GM19025 (cell line): ENCODE results near the gene ROBO1.
"Not testable (repeated sequence)": the region's sequence is repeated elsewhere in the genome, so short reads cannot be mapped to it uniquely, and the experiment has no call there.

Experiments
- ATAC-seq: cut with Tn5 transposase; IDR thresholded peaks from one replicate; pipeline ENCODE4 v1.9.1; 2021; ENCODE audit warnings: mild to moderate bottlenecking, low read depth, moderate library complexity; ENCODE audit not compliant: unreplicated experiment

The ROBO1 gene

DNA sequence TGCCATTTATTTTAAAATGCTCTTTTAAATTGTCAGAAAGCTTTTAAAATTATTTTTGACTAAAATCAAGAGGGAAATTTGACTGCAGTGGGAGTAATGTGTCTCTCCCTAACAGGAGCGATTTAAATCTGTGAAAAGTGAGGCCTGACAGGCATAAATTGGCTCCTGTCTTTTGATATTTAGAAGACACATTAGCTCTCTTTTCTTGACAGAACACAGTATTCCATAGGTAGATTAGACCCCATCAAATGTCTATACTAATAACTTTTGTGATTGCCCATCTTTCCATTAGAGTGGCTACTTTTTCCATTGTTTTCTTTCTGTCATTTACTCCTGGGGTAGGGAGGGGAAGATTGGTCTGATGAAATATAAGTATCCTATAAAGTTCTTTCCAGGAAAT, 866.3 kb downstream of the ROBO1 start:
- no peak for ATAC-seq

DNA sequence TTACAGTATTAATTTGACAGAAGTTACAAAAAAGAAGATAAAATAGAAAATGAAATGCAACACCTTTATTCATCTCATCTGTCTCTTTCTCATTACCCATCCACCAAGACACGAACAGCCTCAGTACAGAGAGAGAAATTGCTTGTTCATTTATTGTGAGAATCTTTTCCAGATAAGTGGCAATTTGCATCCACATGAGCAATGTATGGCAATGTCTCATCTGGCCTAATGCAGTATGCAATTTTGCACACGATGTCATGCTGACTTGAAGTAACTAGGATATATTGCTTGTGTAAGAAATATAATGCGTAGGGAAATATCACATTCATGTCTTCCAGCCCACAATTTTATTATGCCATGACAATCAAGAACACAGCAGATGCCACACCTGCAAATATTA, 866.9 kb downstream of the ROBO1 start:
- no peak for ATAC-seq

DNA sequence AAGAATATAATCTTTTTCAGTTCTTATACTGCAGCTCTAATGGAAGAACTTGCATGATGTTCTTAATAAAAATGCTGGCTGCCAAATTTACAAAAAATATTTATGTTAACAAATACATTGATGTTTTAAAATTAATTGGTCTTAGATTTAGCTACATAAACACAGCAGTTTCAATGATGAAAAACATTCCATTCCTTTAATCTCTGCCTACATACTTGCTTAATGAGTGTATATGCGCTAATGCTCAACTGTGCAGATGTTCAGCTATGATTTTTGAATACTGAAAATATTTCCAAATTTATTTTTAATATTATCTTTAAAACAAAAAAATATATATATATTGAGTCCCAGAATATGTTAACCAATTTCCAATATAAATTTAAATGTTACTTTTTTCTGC, 867.4 kb downstream of the ROBO1 start:
- no peak for ATAC-seq

DNA sequence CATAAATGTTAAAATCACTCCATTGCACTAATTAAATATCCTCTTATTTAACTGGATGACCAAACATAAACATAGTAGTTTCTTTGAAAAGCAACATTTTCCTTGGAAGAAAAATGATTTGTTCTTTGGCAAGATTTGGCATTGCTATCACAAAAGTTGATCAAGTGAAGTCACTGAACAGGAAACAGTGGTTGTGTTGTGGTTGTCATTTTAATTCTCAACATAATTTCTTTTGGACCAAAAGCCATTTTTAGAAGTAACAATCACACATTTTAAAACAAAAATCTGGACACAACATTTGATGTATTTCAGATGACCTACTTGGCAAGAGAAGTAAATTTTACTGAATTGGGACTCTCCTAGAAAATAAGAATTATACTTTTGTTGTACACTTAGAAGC, 872.3 kb downstream of the ROBO1 start:
- ATAC-seq: no peak

DNA sequence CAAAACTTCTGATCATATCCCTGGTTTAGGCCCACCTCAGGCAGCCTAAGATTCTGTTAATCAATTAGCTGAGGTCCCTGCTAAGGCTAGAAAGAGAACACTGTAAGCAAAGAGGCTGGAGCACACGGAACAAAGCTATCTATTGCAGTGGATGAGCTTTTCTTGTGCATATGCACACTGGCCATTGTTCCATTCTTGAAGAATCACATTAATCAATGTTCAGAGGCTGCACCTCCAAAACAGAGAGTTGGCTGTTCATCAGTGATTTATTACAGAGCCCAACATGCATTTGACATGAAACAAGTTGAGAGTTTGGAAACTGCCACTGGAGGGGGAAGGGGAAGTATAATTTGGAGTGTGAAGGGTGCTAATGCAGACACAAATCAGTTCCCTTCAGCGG, 873.0 kb downstream of the ROBO1 start:
- ATAC-seq: no peak

DNA sequence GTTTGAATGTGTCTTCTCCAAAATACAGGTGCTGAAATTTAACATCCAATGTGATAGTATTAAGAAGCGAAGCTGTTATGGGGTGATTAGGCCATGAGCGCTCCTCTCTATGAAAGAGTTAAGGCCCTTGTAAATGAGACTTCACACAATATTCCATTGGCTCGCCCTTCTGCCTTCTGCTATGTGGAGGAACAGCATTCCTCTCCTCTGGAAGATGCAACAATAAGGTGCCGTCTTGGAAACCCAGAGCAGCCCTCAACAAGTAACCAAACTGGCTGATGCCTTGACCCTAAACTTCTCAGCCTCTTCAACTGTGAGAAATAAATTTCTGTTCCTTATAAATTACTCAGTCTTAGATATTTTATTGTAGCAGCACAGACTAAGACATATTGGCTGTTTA, 874.6 kb downstream of the ROBO1 start:
- no peak for ATAC-seq

DNA sequence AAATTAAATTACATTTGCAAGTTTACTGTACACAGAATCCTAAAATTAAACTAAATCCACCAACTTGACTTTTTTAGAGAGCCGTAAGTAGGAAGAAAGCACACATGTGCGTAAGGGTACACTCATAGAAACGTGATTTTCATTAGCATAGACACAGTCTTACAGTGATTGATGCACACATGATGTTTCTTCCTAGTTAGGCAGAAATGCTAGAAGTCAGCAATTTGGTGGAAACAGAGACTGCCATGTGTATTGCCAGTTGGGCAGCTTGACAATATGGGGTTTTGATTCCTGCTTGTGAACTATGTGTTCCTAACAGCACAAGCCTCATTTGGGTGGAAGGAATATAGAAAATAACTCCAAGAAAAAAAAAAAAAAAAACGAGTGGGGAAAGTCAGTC, 878.5 kb downstream of the ROBO1 start:
- ATAC-seq: no peak

DNA sequence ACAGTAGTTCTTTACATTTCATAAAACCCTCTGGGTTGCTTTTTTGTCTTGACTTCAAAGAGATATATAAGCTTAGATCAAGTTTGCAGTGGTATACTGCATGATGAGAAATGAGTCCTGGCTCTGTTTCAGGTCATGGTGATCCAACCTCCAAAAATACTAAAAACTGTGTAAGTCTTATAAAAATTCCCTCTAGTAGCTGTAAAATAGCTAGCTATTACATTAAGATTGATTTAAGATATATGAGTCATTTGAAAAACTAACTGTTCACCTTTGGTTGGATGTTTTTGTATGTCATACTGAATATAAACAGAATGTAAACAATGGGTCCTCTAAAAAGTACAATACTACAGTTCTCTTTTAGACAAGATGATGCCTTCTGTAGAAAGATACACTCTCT, 879.2 kb downstream of the ROBO1 start:
- no peak for ATAC-seq

DNA sequence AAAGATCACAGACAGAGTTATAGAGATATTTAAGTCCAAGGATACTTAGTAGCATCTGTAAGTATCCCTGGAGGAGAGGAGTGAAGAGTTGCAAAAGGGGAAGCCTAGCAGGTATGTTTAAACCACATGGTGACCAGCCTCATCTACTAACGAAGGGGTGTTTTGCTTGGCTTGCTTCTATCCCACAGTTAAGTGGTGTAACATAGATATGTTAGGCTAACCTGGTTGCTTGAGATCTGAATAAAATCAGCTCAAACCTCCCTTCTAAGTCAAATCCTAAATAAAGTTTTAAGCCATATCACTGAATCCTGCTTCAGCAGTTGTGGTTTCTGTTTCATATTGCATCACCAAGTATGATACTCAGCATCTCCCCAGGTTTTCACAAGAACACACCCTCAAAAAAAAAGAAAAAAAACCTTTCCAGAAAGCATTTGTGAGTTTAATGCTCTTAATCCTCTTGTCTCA, 880.2 kb downstream of the ROBO1 start:
- no peak for ATAC-seq

DNA sequence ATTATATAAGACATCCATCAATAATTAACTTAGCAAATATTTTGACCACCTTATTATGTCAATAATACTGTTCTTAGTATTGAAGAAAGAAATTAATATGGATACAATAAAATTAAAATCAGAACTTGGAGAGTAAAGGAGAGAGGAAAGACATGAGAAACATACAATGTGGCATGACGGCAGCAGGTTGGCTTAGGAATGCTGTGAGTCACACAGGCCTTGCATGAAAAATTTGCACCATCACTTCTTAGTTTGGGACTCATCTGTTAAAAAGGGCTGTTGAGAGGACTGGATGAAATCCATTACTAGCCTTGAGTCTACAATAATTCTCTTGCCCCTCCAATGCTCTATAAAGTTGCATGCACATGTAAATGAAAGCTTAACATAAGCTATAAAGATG, 880.8 kb downstream of the ROBO1 start:
- no peak for ATAC-seq

DNA sequence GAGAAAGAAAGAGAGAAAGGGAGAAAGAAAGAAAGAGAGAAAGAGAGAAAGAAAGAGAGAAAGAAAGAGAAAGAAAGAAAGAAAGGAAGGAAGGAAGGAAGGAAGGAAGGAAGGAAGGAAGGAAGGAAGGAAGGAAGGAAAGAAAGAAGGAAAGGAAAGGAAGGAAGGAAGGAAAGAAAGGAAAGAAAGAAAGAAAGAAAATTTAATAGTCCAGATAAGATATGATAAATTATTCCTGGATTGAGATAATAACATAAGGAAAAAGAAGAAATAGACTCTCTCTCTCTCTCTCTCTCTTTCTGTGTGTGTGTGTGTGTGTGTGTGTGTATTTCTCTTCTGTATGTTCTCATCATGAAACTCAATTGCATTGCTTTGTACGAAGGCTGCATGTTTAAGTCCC, 883.2 kb downstream of the ROBO1 start:
- ATAC-seq: not testable (repeated sequence)

DNA sequence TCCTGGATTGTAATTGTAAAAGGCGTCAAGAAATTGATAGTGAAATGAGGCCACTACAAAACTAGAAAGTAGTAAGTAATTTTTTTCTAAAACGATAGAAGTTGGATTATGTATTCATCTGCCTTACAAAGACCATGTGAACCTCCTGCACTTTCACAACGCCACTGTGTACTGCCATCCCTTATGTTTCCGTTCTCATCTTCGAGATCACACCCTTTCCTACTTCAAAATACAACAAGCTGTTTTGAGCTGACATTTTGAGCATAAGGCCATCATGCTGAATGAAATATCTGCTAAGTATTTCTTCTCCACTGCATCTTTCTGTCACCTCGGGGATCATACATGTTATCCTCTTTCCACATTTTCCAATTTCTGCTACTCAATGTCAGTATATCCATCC, 885.5 kb downstream of the ROBO1 start:
- ATAC-seq: no peak

DNA sequence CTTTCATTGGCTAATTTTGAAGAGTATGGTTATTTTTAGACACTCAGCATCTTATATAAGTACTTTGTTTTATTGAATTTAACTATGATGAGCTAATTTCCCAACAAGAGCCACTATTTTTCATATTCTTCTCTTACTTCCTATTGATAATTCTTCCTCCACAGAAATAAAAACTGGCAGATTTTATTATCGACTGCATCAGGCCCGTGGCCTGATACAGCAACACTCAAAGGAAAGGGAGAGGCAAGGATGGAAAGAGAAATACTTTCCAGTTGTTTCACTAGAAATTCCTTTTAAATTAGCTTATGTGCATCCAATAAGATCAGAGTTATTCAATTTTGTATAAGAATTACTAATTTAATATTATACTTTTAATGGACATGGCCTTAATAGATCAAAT, 886.3 kb downstream of the ROBO1 start:
- no peak for ATAC-seq

DNA sequence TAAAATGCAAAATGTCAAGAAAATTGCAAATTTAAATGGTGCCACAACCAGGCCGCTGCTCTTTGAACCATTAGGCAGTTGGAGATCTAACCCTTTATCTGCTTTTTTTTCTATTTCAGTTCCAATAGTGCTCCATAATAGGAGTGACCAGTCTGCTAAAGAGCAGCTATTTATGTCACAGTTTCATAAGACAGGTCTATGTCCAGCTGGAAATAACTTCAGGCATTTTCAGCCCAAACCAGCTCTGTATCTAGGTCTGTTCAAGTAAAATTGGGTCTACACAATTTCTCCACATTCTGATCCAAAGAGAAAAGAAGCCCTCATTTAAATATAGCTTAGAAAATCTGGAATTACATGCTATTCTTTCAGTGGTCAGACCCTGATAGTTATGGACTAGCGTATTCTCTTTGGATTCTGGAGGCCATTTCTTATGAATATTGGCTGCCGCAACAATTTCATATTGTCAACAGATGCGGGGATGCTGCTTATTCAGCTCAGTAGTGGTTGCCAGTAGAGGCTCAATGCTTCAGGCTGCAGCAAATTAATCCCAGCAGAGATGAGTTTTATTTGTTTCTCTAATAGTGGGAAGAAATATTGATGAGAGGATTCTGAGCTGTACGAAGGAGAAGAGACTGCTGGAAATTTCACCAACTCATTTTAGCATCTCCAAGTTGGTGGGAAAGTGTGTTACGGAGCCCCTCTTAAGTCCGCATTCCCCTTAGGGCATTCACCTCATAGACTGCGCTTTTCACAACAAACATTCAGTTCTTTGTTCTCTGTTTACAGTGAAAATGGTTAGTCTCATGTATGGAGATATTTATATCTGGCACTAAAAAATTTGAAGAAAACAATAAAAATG, 887.0 kb downstream of the ROBO1 start:
- ATAC-seq: no peak

DNA sequence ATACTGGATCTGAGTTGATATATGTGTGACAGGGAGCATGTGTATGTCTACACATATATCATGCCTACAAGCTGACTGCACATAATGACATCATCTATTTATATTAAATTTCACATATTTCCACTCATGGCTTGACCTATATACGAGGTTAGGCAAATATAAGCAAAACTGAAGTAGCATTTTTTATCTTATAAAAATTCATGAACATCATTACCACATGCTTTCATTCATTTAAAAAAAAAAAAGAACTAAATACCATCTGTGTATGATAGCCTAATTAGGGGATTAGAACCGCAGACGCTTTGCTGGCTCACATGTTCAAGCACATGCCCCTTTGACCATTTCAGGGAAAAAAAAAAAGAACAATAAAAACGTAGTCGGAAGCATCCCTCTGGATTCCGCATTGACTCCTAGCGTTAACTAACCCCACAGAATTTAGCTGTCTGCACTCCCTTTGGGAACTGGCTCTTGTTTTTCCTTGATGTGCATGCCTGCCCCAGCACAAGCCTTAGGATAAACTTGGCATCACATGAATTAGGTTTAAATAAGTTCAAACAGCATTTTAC, 888.4 kb downstream of the ROBO1 start:
- ATAC-seq: no peak

DNA sequence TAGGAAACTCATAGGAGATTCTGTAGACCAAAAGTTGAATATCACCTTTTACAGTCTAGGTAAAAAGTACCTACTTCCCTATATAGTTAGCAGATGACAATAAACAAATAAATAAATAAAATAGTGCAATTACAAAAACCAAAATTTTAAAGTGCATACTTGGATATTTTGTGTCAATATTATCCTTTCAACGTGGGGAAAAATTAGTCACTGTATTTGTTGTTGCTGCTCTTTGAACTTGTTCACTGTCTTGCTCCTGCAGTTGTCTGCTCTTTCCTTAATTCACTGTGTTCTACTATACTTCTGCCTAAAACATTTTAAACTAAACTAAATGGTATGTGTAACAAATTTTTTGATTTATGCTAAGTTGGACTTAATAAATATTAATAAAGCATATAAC, 889.0 kb downstream of the ROBO1 start:
- ATAC-seq: no peak

DNA sequence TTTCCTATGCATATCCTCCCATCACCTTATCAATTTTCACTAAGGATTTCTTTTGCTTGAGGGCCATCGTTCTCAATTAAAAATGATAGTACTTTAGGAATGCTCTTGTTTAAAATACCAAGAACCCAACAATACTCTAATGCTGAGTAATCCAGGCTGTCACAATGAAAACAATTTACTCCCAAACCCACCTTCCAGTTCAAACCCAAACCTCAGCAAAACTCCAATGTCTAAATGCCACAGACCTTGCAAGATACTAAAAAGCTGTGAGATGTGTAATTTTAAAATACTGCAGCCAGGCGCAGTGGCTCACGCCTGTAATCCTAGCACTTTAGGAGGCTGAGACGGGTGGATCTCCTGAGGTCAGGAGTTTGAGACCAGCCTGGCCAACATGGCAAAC, 889.8 kb downstream of the ROBO1 start:
- ATAC-seq: no peak

DNA sequence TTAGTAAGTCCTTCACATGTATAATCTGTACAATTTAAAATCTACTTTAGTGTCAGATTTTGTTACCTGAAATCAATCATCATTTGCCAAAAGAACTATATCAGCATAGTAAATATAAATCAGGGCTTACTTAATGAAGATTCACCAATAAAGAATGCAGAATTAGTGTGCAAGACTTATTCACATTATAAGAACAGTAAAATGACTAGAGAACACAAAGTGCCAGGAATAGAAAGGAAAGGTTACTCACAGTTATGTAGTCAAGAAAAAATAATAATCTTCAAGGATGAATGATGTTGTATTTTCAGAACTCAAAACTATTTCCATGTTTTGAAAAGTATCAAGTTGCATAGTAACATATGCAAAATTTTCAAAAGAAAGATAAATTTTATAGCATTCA, 891.9 kb downstream of the ROBO1 start:
- no peak for ATAC-seq

DNA sequence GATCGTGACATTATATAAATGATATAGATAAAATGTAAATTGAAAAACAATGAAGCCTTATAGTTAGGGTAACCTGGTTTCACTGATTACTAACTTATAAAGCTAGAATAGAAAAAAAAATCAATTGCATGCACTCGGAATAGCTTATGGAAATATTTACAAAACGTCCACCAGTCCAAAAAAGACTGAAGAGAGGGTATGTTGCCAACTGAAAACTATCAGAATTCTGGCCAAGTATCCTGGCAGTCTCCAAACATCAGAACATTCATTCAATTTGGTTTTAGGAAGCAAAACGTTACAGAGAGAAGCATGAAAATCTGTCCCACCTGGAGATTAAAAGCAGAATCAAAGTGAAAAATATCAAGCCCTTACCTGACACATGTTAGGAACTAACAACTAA, 892.4 kb downstream of the ROBO1 start:
- ATAC-seq: no peak

DNA sequence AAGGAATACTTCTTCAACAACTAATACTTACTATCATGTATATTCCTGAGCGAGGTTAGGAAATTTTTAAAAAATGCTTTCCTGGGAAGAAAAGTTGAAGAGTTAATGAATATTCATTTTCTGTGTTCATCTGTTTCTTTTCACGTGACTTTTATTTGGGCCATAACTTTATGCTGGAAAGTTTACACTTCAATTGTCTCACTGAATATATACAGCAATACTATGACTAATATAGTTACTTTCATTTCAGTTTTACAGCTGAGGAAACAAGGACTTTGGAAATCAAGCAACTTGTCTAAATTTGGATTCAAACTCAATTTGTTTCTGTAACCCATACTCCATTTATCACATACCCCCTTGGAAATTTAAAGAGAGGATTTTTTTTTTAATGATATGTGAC, 894.2 kb downstream of the ROBO1 start:
- no peak for ATAC-seq

DNA sequence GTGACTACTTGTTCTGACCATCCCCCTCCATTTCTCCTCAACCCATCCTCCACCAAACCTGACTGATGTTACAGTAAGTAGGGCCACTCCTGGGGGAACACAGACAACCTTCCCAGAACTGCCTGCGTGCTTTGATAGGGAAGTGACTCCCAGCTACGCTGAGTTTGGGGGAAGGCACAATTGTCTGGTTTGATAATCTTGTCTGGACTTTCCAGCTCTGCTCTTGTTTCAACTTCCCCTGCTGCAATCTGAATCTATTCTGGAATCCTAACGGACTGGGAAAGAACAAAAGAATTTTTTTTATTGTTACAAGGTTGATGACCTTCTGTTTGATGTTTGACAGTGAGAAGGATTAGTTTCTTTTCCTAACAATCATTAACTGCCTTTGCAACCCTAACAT, 895.6 kb downstream of the ROBO1 start:
- no peak for ATAC-seq

DNA sequence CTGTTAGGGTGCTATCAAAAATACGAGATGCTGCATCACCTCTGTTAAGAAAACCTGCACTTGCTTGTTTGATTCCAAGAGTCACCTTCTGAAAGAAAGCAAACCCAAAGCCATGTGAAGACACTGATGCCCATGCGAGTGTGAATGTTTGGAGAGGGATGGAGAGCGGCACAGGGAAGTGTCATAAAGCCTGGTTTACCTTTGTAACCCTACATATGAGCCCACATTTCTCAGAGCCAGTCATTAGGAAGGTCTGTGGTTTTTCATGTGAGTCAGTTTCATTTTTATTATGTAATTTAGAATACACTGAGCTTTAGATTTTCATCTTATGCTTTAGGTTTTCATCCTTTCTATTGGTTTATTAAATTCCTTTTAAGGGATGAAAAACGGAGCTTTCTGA, 896.8 kb downstream of the ROBO1 start:
- no peak for ATAC-seq
